Esophagus muscularis mucosa (tissue), 3 donors: ENCODE results near the gene BCKDHB.

Source experiments
- CTCF ChIP-seq, 3 experiments: fragments of 200-600 bp in 2 of 3; fragments of 450-650 bp in 1 of 3; sonication (generic) in 2 of 3; IDR thresholded peaks; one replicate each; pipeline ENCODE4 v1.5.1; 2017 to 2019; ENCODE audit warnings: antibody characterized with exemption in 3 of 3, mild to moderate bottlenecking in 2 of 3, moderate library complexity in 1 of 3
- POLR2A ChIP-seq: fragments of 450-650 bp; IDR thresholded peaks from one replicate; pipeline ENCODE4 v1.6.1; 2017; ENCODE audit warnings: antibody characterized with exemption, moderate library complexity, mild to moderate bottlenecking, low read depth
- POLR2AphosphoS5 ChIP-seq, 2 donors: sonication (generic); formaldehyde crosslinking; IDR thresholded peaks; one replicate each; pipeline ENCODE4 v1.6.1; 2017; ENCODE audit warnings: antibody characterized with exemption in 2 of 2

DNA sequence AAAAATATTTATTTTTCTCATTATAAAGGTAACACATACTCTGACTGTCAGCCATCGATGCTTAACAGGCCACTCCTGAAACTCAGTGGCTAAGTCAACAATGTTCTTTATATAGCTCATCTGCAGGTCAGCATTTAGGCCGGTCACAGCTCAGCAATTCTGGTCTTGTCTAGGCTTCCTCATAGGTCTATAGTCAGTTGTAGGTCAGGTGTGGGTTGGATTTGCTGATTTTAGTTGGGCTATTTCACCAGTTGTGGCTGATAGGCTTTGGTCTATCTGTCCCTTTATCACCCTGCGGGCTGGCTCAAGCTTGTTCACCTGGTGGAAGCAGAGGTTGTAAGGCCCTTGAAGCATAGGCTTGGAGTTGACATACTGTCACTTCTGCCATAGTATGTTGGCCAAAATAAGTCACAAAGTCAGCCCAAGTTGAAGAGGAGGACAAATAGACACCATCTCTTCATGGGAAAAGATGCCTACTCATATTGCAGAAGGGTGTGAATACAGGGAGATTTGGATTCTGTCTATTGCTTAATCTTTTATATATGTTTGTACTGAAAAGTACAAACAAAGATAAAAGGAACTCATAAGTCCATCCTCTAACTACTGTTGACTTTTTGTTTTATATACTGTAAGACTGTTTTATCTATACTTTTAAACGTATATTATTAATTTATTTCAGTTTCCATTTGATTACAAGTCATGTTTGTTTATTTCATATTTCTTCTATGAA is 75.0 kb downstream of the BCKDHB start:
- TF ChIP-seq CTCF (IDR thresholded peaks at IDR 0.05) (no peak), POLR2A (no peak), POLR2AphosphoS5 (IDR thresholded peaks at IDR 0.05) (no peak)
